GM18861 (cell line): ENCODE results near the gene ITGB6.

ENCODE experiments used
- ATAC-seq: cut with Tn5 transposase; IDR thresholded peaks from one replicate; pipeline ENCODE4 v1.9.1; 2021; ENCODE audit not compliant: unreplicated experiment

Gene ITGB6

DNA sequence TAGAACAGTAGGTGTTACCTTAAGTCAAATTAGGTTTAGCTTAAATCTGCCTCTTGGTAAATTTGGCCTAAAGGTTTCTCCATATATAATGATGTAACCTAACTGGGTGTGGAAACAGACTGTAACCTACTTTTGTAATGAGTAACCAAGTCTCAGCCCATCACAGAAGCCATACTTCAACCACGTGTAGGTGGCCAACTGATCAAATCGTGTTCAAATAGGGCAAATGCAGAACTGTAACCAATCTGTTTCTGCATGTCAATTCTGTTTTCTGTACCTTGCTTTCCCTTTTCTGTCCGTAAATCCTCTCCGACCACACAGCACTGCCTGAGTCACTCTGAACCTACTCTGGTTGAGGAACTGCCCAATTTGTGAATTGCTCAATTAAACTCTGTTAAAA is 103.7 kb downstream of the ITGB6 start:
- no peak for ATAC-seq

DNA sequence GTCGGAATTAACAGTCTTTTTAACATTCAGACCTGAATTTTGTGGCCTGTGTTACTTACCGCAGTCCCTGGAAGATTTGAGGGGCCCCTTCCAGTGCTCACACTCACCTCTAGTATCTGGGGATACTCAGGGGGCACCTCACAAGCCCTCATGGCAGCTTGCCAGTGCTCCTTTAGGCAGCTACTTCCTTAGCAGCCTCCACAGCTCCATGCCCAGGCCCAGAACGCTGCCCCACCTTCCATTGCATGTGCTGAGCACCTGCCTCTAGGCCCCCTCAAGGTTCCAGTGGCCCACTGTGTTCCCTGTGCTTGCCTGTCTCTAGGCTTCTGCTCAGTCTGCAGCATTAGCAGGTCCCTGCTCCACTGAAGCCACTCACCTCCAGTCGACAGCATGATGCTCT is 107.6 kb downstream of the ITGB6 start:
- ATAC-seq: no peak

- no peak for ATAC-seq
These were observed 108.7 kb downstream of the ITGB6 start for GRCh38 chr2:160091381-160091780.

DNA sequence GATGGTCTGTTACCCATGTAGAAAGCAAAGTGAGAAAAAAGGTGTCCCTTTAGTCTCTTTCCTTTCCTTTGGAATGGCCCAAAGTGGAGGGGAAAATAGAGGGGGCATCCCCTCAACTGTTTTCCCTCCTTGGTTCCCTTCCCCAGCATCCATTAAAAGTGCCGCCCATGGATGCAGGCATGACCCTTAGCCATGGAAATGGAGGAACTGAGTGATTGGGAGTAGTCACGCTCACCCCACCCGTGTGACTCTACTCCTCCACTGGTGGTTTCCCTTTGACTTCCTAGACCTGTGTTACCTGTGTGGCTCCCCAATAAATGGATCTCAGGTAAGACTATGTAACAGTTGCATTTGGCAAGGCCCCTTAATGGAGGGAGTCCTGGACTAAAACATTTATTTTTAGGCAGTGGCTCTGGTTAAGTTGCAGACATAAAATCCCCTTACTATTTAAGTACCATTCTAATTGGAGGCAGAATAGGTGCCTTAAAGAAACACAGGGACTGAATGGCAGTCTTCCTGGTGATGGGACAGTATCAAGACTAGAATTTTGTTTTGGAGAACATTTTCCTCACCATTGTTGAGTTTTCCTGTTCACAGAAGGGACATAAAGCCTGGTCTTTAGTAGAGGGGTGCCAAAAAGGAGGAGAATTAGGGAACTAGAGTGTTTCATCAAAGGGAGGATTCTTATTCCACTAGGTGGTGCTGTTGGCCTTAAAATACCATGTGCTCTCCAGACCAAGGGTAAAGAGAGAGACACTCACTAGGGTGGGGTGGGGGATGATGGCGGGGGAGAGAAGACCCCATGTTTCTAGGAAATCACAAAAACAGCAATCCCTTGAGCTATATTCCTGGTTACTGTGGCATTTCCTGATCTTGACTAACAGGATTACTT is 112.0 kb downstream of the ITGB6 start:
- no peak for ATAC-seq

- no peak for ATAC-seq
These were observed 114.4 kb downstream of the ITGB6 start for GRCh38 chr2:160085662-160086061.

DNA sequence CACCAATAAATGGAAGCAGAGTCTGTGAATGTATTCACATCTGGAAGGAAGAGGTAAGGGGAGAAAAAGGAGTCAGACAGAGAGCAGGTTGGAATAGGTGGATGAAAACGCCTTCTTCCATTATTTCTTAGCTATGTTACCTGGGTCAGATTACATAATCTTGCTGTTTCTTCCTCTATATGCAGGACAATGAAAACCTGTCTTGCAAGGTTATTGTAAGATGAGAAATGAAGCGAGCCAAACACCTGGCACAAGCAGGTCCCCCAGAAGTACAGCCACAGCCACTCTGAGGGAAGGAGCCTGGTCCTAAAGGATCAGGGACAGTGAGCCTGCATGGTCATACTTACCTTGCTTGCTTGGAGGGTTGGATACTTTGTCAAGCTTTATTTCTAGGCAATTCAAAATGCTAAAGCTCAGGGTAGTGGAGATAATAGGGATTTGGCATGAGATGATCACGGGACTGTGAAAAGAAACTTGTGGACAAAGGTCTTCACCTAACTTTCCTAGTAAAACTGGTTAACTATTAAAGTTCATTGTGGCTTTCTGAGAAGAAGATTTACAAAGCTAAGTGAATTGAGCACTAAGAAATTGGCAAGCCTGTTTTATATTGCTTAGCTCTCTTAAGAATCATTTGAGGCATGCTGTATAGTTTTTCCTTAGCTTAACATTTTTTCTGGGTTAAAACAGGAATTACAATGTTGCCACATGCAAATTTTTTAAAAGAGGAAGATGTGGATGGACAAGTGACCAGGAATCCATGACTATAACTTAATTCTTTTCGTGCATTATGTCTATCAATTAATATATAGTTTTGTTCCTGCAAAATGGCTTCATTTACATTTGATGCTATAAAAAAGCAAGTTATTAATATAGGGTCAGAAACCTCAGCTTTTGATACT is 121.9 kb downstream of the ITGB6 start:
- ATAC-seq: no peak

GRCh38 chr2:160076914-160077313 is 123.2 kb downstream of the ITGB6 start:
- ATAC-seq: no peak

GRCh38 chr2:160076241-160076640 is 123.8 kb downstream of the ITGB6 start:
- ATAC-seq: no peak

DNA sequence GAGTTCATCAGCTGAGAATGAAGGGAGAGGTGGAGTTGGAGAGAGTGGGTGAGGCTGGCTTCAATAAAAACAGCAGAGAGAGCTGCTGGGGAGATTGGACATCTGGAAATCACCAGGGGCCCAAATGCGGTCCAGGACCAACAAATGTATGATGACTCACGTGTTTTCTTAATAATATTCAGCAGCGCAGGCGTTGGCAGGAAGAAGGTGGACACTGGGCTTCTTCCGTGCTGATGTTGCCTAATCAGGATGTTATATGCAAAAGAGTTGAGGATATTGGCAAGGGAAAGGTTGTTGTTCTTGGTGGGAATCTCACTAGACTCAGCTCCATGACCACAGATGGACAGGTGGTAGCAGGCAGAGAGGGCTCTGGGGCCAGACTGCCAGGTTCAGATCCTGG is 124.9 kb downstream of the ITGB6 start:
- ATAC-seq: no peak

DNA sequence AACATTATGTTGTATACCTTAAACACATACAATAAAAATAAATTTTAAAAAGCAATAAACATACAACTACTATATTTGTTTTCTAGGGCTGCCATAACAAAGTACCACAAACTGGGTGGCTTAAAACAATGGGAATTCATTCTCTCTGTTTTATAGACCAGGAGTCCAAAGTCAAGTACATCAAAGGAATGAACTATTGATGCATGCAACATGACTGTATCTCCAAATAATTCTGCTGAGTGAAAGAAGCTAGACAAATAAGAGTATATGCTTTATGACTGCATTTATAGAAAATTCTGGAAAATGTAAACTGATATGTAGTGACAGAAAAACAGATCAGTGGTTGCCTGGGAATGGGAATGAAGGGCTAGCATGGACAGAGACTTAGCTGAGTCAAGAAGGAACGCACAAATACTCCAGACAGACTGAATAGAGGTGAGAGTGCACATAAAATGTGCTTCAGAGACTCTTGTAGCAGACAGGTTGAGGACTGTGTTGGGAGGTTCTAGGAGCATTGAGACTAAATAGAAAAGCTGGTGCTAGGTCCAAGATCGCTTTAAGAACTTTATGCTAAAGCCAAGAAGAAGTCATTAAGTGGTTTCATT is 126.7 kb downstream of the ITGB6 start:
- no peak for ATAC-seq

GRCh38 chr2:160068906-160069305 is 131.2 kb downstream of the ITGB6 start:
- ATAC-seq: no peak

DNA sequence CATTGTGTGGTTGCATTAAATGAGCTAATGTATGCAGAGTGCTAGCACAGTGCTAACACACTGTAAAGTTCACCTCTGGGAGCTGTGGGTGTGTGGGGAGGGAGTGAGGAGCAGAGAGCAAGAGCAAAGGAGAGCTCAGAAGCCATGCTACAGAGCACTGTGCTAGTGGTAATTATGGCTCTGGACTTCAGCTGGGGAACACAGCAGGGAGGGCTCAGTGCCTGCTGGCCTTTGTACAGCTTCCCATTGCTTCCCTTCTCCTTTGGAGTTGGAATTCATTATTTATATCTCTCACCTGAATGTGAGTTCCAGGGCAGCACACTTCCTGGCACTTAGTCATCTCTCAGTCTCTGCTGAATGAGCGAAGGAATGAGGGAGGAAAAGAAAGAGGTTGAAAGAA is 135.2 kb downstream of the ITGB6 start:
- ATAC-seq: no peak

- no peak for ATAC-seq
These were observed 136.0 kb downstream of the ITGB6 start for GRCh38 chr2:160063879-160064612.

DNA sequence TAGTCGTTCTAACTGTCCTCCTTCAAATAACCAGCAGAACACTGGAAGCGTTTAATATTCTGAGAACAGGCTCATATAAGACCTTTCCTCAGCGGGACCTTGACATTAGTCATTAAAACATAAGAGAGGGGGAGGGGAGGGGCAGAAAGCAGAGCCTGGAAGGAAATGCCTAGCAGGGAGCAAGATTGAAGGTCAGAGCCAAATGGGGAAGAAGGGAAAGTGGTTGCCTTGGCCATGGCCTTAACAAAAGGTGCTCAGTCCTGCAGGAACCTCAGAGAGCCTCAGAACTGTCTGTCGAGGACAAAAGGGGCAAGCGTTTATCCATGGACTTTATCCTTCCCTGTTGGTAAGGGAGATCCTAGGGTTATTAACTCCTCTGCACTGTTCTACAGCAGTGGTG is 136.8 kb downstream of the ITGB6 start:
- no peak for ATAC-seq

DNA sequence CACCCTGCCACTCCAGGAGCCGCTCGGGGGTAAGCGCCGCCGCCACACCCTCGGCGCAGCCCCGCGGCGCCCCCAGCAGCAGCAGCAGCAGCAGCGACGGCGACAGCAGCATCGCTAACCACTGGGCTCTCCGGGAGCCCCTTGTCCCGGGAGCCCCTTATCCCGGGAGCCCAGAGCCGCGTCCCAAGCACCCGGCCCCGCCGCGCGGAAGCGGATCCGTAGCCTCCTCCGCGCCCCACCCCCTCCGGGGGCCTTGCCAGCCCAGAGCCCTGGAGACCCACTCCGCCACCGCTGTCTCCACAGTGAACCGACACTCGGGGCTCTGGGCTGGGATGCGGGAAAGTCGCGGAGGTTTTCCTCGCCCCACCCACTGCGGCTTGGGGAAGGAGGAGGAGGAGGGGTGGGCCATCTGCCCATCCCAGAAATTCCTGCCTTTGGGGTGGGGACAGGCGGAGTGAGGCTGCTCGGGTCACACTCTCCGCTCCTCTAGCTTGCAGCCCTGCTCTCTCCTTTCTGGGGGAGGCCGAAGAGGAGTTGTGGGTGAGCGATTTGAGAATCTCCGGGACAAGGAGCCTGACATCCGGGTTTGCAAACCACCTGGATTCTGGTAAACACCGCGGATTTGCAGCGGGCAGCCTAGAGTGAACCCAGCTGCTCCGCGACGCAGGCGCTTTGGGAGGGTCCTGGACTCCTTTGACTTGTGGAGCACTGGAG is 137.6 kb downstream of the ITGB6 start, which contains the start of gene PLA2R1:
Gene PLA2R1 (minus strand): TSS at position 324 of the 714 bp plus-strand sequence. CDS start 212 bp downstream, at position 112.
- no peak for ATAC-seq

DNA sequence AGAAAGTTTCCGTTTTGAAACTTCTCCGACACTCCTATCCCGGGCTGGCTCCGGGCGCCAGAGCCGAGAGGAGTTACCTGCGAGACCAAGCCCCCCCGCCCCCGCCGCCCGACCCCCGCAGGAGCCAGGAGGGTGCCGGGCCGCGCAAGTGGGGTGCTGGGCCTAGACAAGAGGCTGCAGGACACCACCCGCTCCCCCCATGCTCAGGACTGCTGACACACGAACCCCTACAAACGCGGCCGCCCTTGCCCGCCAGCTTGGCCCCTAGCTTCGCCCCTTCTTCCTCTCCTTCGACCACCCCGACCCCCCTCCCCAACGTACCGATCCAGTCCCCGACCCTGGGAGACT is 138.2 kb downstream of the ITGB6 start:
- ATAC-seq: no peak

GRCh38 chr2:160061533-160061932 is 138.5 kb downstream of the ITGB6 start:
- ATAC-seq: no peak

GRCh38 chr2:160060297-160060696 is 139.8 kb downstream of the ITGB6 start:
- ATAC-seq: no peak

GRCh38 chr2:160057356-160057755 is 142.7 kb downstream of the ITGB6 start:
- no peak for ATAC-seq

DNA sequence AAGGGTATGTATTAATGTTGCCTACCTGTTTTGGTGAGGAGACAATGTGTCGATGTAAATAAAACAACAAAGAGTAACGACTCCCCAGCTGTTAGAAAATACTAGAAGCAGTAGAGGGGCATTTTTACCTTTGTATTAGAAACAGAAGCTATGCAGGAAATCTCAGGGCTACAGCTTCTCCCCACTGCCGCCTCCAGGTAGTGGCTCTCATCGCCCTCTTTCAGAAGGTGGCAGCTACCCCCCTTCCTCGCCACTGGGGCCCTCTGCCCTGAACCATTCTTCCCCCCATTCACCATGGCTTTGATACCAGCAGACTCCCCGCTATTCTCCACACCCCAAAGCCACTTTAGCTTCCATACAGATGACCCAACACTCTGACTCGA is 144.4 kb downstream of the ITGB6 start:
- no peak for ATAC-seq
